GM11168 (cell line): Measurements from ENCODE around the gene UBASH3B.

Experiments
- in situ Hi-C: fragments of 300-500 bp; cut with MboI; formaldehyde crosslinking; loops from one replicate; pipeline ENCODE4 v1.12.0; 2022; ENCODE audit warnings: low sequenced_read_pairs; ENCODE audit not compliant: unreplicated experiment

Gene UBASH3B

DNA sequence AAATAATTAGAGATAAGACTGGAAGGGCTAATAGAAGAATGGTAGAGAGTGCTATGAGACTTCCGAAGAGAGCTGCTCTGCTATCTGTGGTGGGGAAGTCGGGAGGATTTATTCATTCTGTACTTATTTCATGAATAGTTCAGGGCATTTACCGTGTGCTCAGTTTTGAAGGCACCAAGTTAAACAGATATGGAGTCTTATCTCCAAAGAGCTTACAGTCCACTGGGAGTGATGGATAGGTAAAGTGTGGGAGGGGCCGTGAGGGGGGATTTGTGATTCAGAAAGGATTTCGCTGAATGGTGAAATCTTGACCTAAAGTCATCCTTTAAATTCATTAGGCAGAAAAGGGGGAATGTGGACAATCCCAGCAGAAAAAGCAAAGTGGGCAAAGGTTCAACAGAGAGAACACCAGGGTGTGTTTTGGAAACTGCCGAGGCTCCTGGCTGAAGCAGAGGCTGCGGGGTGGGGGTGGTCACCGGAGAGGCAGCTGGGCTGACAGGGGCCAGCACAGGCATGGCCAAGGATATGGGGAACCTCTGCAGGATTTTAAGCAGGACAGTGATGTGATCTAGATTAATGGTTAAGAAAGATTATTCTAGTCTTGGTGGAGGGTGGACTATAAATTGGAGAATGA lies 91.2 kb downstream of the UBASH3B start:
- in situ Hi-C loops, result loop anchor here (10.0 kb wide), 1 partner anchor 92 kb away; the partner anchor contains the start of gene UBASH3B

DNA sequence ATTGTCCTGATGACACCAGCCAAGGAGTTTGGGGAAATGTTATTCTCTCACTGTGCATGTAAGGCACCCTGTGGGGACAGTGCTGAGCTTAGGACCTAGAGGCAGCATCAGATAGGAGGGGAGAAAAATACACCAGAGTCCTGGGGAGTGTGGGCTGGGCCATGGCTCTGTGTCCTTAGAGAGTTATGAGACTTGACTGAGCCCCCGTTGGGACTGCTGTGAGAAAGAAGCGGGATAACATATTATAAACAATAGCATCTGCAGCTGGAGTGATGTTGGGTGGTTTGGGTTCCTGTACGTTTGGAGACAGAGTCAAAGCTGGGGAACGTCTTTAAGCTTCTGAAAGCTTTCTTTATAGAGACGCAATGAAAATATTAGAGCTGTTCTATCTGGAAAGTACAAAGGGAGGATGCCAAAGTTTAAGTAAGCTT lies 91.8 kb downstream of the UBASH3B start:
- in situ Hi-C loops, result loop anchor here (10.0 kb wide), 1 partner anchor 93 kb away; the partner anchor contains the start of gene UBASH3B

DNA sequence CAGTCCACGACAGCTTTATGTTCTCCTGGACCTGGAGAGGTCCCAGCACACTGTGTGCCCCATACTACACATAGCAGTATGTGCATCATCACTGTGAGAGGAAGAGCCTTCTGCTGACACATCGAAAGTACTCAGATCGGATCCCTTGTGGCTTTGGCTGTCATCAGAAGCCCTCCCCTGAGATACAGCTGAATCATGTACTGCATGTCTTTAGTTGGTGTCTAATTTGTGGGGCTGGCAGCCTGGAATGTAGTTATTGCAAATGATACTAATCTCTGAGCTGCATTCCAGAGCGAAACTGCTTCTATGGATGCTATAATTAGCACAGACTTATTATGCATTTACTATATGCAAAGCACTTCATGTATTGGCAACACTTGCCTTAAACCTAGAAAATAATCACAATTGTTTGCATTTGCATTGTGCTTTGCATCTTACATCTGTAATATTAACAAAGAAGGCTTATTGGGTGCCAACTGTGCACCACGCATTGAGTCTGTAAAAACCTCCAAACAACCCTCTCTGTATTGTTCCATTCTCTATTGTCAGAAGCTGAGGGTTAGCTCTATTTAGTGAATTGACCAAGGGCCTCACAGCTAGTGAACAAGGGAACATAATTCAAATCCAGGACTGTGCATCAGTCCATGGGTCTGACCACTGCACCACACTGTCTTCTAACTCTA lies 93.6 kb downstream of the UBASH3B start:
- in situ Hi-C loops, result loop anchor here (10.0 kb wide), 1 partner anchor 94 kb away; the partner anchor contains the start of gene UBASH3B

DNA sequence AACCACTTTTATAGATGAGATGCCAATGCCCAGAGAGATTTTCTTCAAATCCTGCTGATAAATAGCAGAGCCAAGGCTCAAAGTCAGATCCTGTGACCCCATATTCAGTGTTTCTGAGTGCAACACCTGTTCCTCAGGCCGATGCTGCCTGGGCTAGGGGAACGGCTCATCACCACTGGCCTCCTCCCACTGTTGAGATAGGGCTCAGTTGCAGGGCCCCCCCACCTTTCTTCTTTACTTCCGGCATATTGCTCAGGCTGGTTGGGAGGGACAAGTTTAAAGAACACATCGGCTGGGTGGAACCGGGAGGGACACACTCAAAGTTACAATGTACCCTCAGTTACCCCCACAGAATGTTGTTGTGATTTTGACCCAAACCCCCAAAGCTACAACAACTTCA lies 94.5 kb downstream of the UBASH3B start:
- in situ Hi-C loops, result loop anchor here (5.0 kb wide), 1 partner anchor 118 kb away; no protein-coding TSS in a partner anchor

DNA sequence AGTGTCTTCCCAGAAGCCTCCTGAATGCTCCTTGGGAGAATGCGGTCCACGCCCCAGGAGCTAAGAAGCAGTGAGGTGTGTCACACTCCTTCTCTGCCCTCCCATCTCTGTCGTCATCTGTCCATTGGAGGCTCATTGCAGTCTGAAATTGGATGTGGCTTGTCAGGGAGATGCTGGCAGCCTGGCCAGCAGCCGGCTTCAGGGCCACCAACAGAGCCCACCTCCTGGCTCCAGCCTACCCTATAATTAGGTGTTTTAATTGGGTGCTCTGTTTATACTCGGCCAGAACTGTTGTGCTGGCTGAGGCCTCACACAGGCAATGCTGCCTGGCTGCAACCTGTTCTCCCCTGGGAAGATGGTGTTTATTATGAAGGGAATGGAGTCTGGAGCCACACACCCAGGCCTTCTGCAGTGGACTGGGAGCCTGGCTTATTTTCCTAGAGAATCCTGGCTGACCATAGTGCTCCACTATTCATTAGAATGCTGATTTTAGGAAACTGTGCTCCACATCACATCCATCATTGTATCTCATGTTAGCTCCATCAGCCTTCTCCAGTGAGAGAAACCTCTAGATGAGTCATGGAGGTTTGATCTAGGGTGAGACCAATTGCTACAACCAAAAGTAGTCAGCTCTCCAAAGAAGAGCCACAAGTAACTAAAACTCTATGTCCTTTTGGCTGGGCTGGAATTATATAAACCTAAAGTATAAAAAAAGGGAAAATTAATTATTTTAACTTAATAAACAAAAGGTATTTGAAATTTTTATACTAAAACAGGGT lies 96.0 kb downstream of the UBASH3B start:
- in situ Hi-C loops, result loop anchor here (5.0 kb wide), 1 partner anchor 119 kb away; no protein-coding TSS in a partner anchor

DNA sequence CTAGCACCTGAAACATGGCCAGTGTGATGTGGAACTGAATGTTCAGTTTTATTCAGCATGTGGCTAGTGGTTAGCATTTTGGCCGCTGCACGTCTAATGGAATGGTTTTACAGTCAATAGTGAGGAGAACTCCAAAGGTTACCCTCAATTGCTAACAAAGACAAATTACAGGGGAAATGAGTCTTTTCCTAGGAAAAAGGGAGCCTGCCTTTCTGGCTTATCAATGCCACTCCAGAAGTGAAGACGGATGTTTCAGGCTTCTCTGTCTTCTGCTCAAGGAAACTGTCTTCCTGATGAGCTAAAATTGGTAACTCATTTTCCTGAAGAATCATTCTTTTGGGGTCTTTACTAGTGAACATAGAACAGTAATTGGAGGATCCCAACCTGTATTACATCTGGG lies 98.5 kb downstream of the UBASH3B start:
- in situ Hi-C loops, result loop anchor here (5.0 kb wide), 1 partner anchor 122 kb away; no protein-coding TSS in a partner anchor

DNA sequence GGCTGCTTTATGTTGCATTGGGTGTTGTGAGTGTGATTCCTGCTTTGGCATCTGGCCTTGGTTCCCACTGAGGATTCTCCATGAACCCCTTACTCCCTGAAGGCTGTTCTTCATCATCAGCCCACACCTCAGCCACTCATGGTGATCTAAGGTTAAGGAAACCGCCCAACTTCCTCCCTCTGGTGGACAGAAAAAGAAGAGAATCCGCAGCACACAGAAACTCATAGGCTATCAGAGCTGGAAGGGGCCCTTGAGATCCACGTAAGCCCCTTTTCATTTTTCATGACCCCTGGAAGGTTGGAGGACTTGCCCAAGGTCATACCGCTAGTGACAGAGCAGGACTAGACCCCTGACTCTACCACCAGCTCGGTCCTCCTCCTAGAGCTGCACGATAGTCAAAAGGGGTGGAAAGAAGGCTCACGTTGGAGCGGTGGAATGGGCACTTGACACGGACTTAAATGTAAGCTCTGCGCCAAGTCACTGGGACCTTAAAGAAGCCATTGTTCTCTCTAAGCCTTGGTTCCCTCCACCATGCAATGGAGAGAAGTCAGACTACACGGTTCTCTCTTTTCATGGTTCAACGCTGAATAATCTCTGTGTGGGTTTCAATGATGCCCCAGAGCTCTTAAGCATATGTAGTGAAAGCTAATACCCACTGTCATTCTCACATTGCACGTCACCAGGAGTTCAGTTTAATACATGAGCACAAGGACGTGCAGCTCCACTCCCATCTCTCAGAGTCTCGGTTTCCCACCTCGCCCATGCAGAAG lies 99.2 kb downstream of the UBASH3B start:
- in situ Hi-C loops, result loop anchor here (5.0 kb wide), 1 partner anchor 122 kb away; no protein-coding TSS in a partner anchor

DNA sequence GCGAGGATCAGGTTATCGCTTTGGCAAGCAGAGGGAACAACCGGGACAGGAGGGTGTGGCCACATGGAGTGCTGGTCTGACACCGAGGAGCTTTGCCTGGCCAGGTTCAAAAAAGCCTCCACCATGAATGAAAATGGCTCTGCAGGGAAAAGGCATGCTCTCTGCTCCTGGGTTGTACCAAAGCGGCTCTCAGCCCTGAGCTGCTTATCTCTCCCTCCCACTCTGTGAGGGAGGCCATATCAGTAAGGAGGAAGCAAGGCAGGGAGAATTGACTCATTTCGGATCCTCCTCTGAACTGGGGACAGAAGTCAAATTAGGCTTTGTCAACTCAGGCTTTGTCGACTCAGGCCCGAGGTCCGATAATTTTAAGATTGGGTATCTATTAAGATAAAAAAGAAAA lies 99.9 kb downstream of the UBASH3B start:
- in situ Hi-C loops, result no loop called here

DNA sequence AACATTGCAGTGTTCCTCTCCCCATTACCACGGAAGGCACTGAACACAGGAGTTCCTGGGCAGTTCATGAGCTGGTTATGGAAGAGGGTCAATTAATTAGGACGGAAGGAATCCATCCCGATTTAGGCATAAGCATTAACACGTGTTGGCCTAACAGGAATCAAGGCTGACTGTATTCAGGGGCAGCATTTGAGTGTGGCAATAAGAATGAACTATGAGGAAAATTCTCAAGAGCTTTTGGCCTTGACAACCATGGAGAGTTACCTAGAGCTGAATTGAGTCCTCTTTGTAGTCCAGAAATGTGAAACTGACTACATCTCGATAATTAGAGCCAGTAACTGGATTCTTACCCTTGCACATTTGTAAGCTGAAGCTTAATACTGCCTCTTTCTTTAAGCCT lies 100.4 kb downstream of the UBASH3B start:
- in situ Hi-C loops, result no loop called here

DNA sequence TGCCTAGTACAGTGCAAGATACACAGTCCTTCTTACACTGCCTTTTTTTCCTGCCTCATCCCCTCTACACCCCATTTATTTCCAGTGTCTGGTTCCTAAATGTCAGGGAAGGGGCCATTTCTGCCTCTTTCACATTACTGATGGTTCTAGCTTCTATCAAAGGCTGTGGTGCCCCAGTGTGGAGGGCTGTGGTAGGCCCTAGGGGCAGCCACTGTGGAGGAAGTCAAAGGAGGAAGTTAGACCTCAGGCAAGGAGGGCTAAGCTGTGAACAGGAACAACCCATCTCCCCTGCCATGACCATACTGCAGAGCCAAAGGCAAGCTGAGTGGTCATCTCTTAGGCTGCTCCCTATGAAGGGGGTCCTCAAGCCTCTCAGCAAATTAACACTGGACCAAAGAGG lies 100.9 kb downstream of the UBASH3B start:
- in situ Hi-C loops, result no loop called here

DNA sequence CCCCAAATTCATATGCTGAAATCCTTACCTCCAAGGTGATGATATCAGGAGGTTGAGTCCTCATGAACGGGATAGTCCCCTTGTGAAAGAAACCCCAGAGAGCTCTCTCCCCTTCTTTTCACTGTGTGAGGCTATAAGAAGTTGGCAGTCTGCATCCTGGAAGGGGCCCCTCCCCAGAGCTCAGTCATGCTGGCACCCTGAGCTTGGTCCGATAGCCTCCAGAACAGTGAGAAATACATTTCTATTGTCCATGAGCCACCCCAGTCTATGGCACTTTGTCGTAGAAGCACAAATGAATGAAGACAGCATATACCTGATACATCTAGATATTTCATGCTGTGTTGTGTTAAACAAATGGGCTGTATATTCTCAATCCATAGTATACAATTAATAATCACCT lies 101.7 kb downstream of the UBASH3B start:
- in situ Hi-C loops, result no loop called here

DNA sequence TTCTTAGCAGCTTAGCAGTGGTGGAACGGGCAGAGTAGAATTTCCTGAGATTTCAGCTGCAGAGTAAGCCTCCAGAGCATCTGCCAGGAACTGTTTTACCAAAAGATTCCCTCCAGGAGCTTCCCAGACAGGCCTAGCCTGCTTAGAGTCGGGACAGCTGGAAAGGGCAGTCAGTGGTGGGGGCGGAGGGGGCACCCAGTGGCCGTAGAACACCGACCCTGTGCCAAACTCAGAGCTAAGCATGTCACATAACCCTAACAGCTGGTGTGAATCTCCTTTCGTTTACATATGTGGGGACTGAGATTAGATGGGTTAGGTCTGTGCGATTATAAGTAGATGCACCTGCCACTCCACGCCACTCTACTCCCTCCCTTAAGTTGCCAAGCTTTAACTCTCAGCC lies 102.8 kb downstream of the UBASH3B start:
- in situ Hi-C loops, result no loop called here

DNA sequence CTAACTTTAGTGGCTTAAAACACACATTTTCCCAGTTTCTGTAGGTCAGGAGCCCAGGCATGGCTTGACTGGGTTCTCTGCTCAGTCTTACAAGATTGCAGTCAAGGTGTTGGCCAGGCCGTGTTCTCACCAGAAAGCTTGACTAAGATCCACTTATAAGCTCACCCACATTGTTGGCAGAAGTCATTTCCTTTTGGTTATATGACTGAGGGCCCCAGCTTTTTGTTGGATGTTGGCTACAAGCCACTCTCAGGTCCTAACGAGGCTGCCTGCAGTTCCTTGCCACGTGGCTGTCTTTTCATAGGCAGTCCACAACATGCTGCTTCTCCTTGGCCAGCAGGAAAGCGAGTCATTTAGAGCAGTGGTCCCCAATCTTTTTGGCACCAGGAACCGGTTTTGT lies 103.5 kb downstream of the UBASH3B start:
- in situ Hi-C loops, result no loop called here

DNA sequence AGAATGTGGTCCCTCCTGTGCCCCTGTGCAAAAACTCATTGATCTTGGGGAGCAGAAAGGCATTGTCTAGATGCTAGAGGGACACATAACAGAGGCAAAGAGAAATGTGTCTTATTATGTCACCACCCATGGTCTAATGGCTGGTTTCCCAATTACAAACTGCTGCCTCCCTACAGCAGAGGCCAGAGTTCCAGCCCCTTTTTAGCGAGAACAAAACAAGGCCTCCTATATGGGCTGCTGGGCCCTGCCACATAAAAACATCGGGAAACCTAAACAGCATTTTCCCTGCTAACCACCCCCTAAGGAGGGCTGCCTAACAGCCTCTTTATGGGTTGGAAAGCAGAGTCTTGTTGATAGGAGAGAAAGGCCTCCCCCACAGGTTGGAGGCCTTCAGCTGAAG lies 107.6 kb downstream of the UBASH3B start:
- in situ Hi-C loops, result no loop called here

DNA sequence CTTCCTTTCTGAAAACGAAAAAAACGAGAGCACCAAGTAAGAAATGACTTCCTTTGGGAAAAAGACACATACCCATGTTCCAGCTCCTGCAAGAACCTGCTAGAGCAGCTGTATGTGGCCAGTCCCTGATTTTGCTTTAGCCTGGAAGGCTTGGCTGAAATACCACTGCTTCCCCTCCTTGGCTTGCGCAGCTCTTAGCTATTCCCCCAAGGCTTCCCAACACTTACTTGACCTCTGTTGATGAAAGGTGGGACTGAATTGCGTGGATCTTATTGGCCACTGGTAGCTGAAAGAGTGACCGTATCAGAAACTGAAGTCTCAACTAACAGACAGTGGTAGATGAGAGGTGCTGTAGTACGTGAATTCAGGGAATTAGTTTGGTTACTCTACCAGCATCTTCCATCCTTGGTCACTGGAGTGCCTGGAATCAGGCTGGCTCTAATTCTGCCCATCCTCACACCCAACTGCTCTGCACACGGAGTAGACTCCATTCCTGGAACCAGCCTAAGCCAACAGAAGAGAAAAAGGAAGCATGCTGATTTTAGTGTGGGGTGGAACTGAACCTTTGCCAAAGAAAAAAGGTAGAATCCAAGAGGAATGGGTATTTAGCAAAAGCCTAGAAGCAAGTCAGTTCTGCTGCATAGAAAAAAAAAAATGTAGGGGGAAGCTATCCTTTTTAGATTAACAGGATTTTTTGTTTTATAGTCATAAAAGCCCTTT lies 109.0 kb downstream of the UBASH3B start:
- in situ Hi-C loops, result no loop called here

DNA sequence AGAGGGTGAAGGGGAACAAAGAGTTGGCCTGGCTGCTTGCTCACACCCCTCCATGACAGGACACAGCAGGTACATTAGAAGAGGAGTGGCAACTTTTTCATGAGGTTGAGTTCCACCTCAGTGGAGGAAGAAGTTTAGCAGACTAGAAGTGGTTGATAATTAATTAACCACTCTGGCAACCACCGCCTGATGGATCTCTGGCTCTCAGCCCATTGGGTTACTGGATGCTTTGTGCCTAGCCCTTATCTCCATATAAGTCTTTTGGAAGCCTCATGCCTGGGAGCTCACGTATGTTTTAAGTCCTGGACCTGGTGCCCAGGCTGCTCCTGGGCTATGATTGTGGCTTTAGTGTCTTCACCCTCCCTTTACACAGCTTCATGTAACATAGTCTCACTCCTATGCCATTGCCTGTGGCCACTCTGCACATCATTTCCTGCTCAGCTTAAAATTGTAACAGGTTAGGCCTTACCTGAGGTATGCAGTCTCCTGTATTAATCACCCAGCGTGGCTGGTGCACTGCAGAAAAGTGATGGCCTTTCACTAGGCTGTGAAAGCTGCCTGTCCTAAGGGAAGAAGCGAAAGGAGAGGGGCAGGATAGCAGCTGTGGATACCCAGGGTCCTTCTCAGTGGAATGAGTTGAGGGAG lies 110.1 kb downstream of the UBASH3B start:
- in situ Hi-C loops, result no loop called here

DNA sequence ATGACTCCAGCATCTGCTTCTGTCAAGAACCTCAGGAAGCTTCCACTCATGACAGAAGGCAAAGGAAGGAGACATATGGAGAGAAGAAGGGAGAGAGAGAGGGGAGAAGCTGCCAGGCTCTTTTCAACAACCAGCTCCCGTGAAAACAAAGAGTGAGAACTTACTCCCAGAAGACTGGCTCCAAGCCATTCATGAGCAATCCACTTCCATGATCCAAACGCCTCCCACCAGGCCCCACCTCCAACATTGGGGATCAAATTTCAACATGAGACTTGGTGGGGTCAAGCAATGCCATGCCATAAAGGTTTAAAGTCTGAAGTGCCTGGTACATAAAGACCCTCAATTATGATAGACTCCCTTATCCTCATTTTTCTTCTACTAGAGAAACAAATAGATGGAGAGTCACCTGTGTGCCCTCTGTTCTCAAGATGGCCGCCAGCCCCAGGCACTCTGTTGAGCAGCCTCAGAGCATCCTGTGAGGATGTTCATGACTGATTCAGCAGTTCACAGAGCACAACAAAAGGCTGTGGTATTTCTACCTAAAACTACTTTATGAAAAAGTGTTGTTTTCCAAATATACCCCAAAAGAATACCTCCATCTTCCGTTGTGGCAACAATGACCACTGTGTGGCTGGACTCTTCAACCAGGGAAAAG lies 113.7 kb downstream of the UBASH3B start:
- in situ Hi-C loops, result no loop called here

DNA sequence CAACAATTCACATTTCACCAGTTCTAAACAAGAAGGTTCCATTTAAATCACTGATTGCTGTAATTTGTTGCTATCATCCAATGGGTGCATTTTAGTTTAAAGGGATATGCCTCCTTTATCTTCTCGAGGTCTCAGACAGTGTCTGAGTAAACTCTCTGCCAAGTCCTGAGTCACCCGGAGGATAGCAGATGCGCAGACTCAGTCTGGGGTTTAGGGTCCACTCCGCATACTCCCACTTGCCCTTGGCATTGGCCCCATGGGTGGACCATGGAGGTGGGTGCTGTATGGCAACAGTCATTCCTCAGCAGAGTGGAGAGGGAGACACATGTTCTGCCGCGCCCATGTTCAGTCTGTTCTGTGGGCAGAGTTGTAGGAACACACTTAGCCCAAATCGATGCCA lies 117.4 kb downstream of the UBASH3B start:
- in situ Hi-C loops, result no loop called here
